Brain microvascular endothelial cell (primary cell): Measurements from ENCODE around the gene CNNM1.

Source experiments
- DNase-seq: peaks from one replicate; pipeline ENCODE4 v3.0.0-alpha.2; 2020
- H3K27ac ChIP-seq: fragments of 250-450 bp; sonication (Bioruptor Pico); 2 replicates; pipeline ENCODE4 v1.5.1; 2020; ENCODE audit warnings: mild to moderate bottlenecking, moderate library complexity
- H3K27me3 ChIP-seq: fragments of 250-450 bp; sonication (Bioruptor Pico); replicated peaks from 2 replicates; pipeline ENCODE4 v1.5.1; 2020; ENCODE audit warnings: mild to moderate bottlenecking
- H3K36me3 ChIP-seq: fragments of 250-450 bp; sonication (Bioruptor Pico); replicated peaks from 2 replicates; pipeline ENCODE4 v1.5.1; 2020; ENCODE audit warnings: mild to moderate bottlenecking
- H3K4me3 ChIP-seq: 2 replicates; pipeline ENCODE4 v1.5.1; 2011; ENCODE audit warnings: low read depth, mild to moderate bottlenecking, control low read depth, low read length, moderate library complexity
- CTCF ChIP-seq: IDR thresholded peaks from 2 replicates; pipeline ENCODE4 v1.5.1; 2011; ENCODE audit warnings: low read depth, mild to moderate bottlenecking, moderate library complexity, low read length, control low read depth, inconsistent platforms; ENCODE audit errors: missing control alignments
- in situ Hi-C: cut with HindIII; loops from 2 replicates; pipeline ENCODE4 v1.10.0; 2017; ENCODE audit warnings: low sequenced_read_pairs, low pct_ligation_motif_present

CNNM1 gene

GRCh38 chr10:99343262-99343661 lies 14.1 kb downstream of the CNNM1 start:
- no peak for DNase-seq
- Histone ChIP-seq H3K27me3 (no peaks in the 10 kb centered on the region), H3K4me3 (no peak overlapping the region), H3K27ac (no peak overlapping the region), H3K36me3 (no peaks in the 10 kb centered on the region)
- TF ChIP-seq CTCF, result no peak
- in situ Hi-C loops, result no loop called here

GRCh38 chr10:99344715-99345114 lies 15.6 kb downstream of the CNNM1 start:
- H3K27me3 ChIP-seq, result no peaks in the 10 kb centered on the region
- no peaks in the 10 kb centered on the region for H3K36me3 ChIP-seq
- in situ Hi-C loops, result no loop called here
- H3K27ac ChIP-seq, result no peak overlapping the region
- no peak overlapping the region for H3K4me3 ChIP-seq
- TF ChIP-seq CTCF, result no peak
- DNase-seq, result no peak

DNA sequence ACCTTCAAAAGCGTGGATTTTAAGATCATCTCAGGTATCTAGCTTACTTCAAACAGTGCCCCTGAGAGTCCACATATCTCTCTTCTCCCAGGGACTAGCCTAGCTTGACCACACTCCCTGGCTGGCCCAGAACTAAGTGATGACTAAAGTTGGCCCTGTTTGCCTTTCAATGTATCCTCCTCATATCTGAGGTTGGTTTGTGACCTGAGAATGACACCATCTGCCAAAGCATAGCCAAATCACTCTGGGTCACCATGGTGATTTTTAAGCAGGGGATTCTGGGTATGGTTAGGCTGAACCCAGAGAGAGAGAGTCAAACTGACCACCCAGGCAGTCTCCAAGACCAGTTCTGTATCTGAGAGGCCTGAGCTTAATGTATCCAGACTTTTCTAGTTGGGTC lies 16.2 kb downstream of the CNNM1 start:
- H3K27ac ChIP-seq, result no peak overlapping the region
- no peak for TF ChIP-seq CTCF
- DNase-seq, result no peak
- no peaks in the 10 kb centered on the region for H3K36me3 ChIP-seq
- no peaks in the 10 kb centered on the region for H3K27me3 ChIP-seq
- H3K4me3 ChIP-seq, result no peak overlapping the region
- in situ Hi-C loops, result no loop called here

DNA sequence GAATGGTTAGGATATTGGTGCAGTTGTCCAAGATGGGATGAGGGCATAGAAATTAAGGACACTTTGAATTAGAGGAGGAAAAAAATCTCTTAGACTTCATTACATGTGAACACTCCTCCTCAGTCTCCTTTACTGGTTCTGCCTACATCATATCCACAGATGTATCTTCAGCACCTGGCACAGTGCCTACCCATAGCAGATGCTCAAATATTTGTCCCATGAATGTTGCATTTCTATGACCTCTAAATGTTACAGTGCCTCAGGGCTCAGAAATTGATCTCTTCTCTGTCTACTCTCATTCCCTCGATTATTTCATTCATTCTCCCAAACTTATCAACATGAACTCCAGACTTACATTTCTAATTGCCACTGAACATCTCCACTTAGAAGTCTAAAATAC lies 17.1 kb downstream of the CNNM1 start:
- no peak for TF ChIP-seq CTCF
- Histone ChIP-seq H3K36me3 (no peaks in the 10 kb centered on the region), H3K4me3 (no peak overlapping the region), H3K27me3 (no peaks in the 10 kb centered on the region), H3K27ac (no peak overlapping the region)
- in situ Hi-C loops, result no loop called here
- DNase-seq, result no peak

DNA sequence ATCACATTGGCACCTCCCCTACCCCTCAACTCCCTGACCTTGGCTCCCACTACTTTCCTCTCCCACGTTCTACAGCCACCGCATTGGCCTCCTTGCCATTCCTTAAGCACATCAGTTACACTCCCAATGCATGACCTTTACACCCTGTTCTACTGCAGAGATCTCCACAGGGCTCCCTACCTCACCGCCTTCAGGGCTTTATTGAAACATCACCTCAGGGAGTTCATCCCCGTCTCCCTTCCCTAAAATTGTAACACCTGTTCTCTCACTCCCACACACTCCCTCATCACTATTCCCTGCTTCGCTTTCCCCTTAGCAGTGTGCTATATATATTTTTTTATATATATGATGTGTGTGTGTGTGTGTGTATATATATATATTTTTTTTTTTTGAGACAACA lies 18.5 kb downstream of the CNNM1 start:
- DNase-seq, result no peak
- no peak overlapping the region for H3K4me3 ChIP-seq
- H3K36me3 ChIP-seq, result no peaks in the 10 kb centered on the region
- in situ Hi-C loops, result no loop called here
- no peak for TF ChIP-seq CTCF
- H3K27ac ChIP-seq, result no peak overlapping the region
- H3K27me3 ChIP-seq, result no peaks in the 10 kb centered on the region

- no peak for TF ChIP-seq CTCF
- no peak overlapping the region for H3K27ac ChIP-seq
- no peak for DNase-seq
- no peaks in the 10 kb centered on the region for H3K27me3 ChIP-seq
- no peaks in the 10 kb centered on the region for H3K36me3 ChIP-seq
- no peak overlapping the region for H3K4me3 ChIP-seq
- in situ Hi-C loops, result no loop called here
Observed at GRCh38 chr10:99353182-99353581, 24.0 kb downstream of the CNNM1 start.
